ENCODE results near the gene IAH1. TPM values are rescaled to one million over a fixed set of nuclear protein-coding genes. Genes with fewer than 3 reads are reported as not detected.

IAH1 gene
- polyA plus RNA-seq, 1 donor (not counting 4 experiments of a cell fraction or from before 2014, with no cell fraction given): 65.0 TPM

- no peak overlapping the region for H2AFZ ChIP-seq (ENCODE audit: control insufficient read depth, low read length)
- no peaks in the 10 kb centered on the region for H3K27me3 ChIP-seq (ENCODE audit: control insufficient read depth, extremely low read depth, insufficient read depth, low read length)
- H3K79me2 ChIP-seq (ENCODE audit: control insufficient read depth, insufficient read depth, low read length): no peaks in the 10 kb centered on the region
- H3K9me1 ChIP-seq (ENCODE audit: control insufficient read depth, extremely low read depth, insufficient read depth, low read length): no peaks in the 10 kb centered on the region
- no peaks in the 10 kb centered on the region for H3K4me1 ChIP-seq (ENCODE audit: control insufficient read depth, extremely low read depth, insufficient read depth, low read length)
- dilution Hi-C loops (cut with MboI; ENCODE audit: extremely low pct_ligation_motif_present, low sequenced_read_pairs): no loop called here
- H3K9ac ChIP-seq (ENCODE audit: control insufficient read depth, extremely low read depth, insufficient read depth, low read length): no peak overlapping the region
- H4K20me1 ChIP-seq (ENCODE audit: control insufficient read depth, extremely low read depth, insufficient read depth, low read length): no peaks in the 10 kb centered on the region
- no peak overlapping the region for H3K4me2 ChIP-seq (ENCODE audit: control insufficient read depth, extremely low read depth, insufficient read depth, low read depth, low read length)
- DNase-seq (ENCODE audit: low read depth, low spot score) (no peak), FAIRE-seq (no peak)
- H3K27ac ChIP-seq (ENCODE audit: control insufficient read depth, insufficient read depth, low read length): no peak overlapping the region
- TF ChIP-seq EZH2 (IDR thresholded peaks at IDR 0.05; ENCODE audit: low read length) (no peak), CTCF (optimal IDR thresholded peaks at IDR 0.05 in 1 of 3, IDR thresholded peaks at IDR 0.05 in 1 of 3, conservative IDR thresholded peaks at IDR 0.05 in 1 of 3; ENCODE audit: extremely low read depth in 1 of 3, insufficient read depth in 2 of 3, low read length in 3 of 3) (no peak)
- H3K9me3 ChIP-seq (ENCODE audit: control insufficient read depth, low read depth, low read length): no peaks in the 10 kb centered on the region
- no peak overlapping the region for H3K4me3 ChIP-seq (ENCODE audit: control insufficient read depth in 2 of 3, extremely low read depth in 1 of 3, insufficient read depth in 2 of 3, low read depth in 1 of 3, low read length in 3 of 3)
- H3K36me3 ChIP-seq (ENCODE audit: control insufficient read depth in 2 of 2, extremely low read depth in 1 of 2, insufficient read depth in 2 of 2, low read length in 2 of 2): peaks cover 31 to 59% of the 10 kb centered on the region in 2 experiments
Measured at GRCh38 chr2:9490789-9491188, 16.4 kb downstream of the IAH1 start.

- TF ChIP-seq EZH2 (IDR thresholded peaks at IDR 0.05; ENCODE audit: low read length) (no peak), CTCF (optimal IDR thresholded peaks at IDR 0.05 in 1 of 3, IDR thresholded peaks at IDR 0.05 in 1 of 3, conservative IDR thresholded peaks at IDR 0.05 in 1 of 3; ENCODE audit: extremely low read depth in 1 of 3, insufficient read depth in 2 of 3, low read length in 3 of 3) (no peak)
- Histone ChIP-seq H3K36me3 (ENCODE audit: control insufficient read depth in 2 of 2, extremely low read depth in 1 of 2, insufficient read depth in 2 of 2, low read length in 2 of 2) (peaks cover 38 to 57% of the 10 kb centered on the region in 2 experiments), H3K27me3 (ENCODE audit: control insufficient read depth, extremely low read depth, insufficient read depth, low read length) (no peaks in the 10 kb centered on the region), H2AFZ (ENCODE audit: control insufficient read depth, low read length) (no peak overlapping the region), H3K79me2 (ENCODE audit: control insufficient read depth, insufficient read depth, low read length) (no peaks in the 10 kb centered on the region), H3K9me1 (ENCODE audit: control insufficient read depth, extremely low read depth, insufficient read depth, low read length) (no peaks in the 10 kb centered on the region), H3K4me3 (ENCODE audit: control insufficient read depth in 2 of 3, extremely low read depth in 1 of 3, insufficient read depth in 2 of 3, low read depth in 1 of 3, low read length in 3 of 3) (no peak overlapping the region), H3K4me1 (ENCODE audit: control insufficient read depth, extremely low read depth, insufficient read depth, low read length) (no peaks in the 10 kb centered on the region), H3K9me3 (ENCODE audit: control insufficient read depth, low read depth, low read length) (no peaks in the 10 kb centered on the region), H3K27ac (ENCODE audit: control insufficient read depth, insufficient read depth, low read length) (no peak overlapping the region), H3K4me2 (ENCODE audit: control insufficient read depth, extremely low read depth, insufficient read depth, low read depth, low read length) (no peak overlapping the region), H3K9ac (ENCODE audit: control insufficient read depth, extremely low read depth, insufficient read depth, low read length) (no peak overlapping the region), H4K20me1 (ENCODE audit: control insufficient read depth, extremely low read depth, insufficient read depth, low read length) (no peaks in the 10 kb centered on the region)
- no peak for FAIRE-seq
- dilution Hi-C loops (cut with MboI; ENCODE audit: extremely low pct_ligation_motif_present, low sequenced_read_pairs): no loop called here
- DNase-seq (ENCODE audit: low read depth, low spot score): no peak
Measured at GRCh38 chr2:9492927-9493326, 18.6 kb downstream of the IAH1 start.
